Subcutaneous abdominal adipose tissue (tissue), 5 donors: ENCODE measurements around the gene OR2T29.
"Not testable (repeated sequence)": the region's sequence is repeated elsewhere in the genome, so short reads cannot be mapped to it uniquely, and the experiment has no call there.

Source experiments
- H3K27ac ChIP-seq: one replicate; pipeline ENCODE4 v1.7.0; 2013; ENCODE audit warnings: low read depth, mild to moderate bottlenecking, inconsistent platforms, low read length, moderate library complexity
- H3K27me3 ChIP-seq, 5 donors: one replicate each; pipeline ENCODE4 v1.7.0; 2013; ENCODE audit warnings: low read length in 5 of 5, inconsistent platforms in 1 of 5; ENCODE audit not compliant: control insufficient read depth in 5 of 5, insufficient read depth in 4 of 5
- H3K36me3 ChIP-seq, 5 donors: one replicate each; pipeline ENCODE4 v1.7.0; 2013; ENCODE audit warnings: low read length in 5 of 5; ENCODE audit not compliant: control insufficient read depth in 5 of 5, insufficient read depth in 5 of 5
- H3K4me1 ChIP-seq, 5 donors: one replicate each; pipeline ENCODE4 v1.7.0; 2013; ENCODE audit warnings: low read length in 5 of 5, mild to moderate bottlenecking in 3 of 5, moderate library complexity in 1 of 5; ENCODE audit not compliant: control insufficient read depth in 5 of 5, insufficient read depth in 5 of 5
- H3K4me3 ChIP-seq, 5 donors: one replicate each; pipeline ENCODE4 v1.7.0; 2013; ENCODE audit warnings: low read length in 5 of 5, low read depth in 1 of 5
- H3K9ac ChIP-seq, 5 donors: one replicate each; pipeline ENCODE4 v1.7.0; 2013; ENCODE audit warnings: low read length in 5 of 5, mild to moderate bottlenecking in 4 of 5, moderate library complexity in 3 of 5
- H3K9me3 ChIP-seq, 5 donors: one replicate each; pipeline ENCODE4 v1.7.0; 2013; ENCODE audit warnings: low read length in 5 of 5; ENCODE audit not compliant: control insufficient read depth in 5 of 5
- donor health status: healthy.
- donor health status: healthy.
- donor health status: healthy.
- donor health status: healthy.
- donor health status: healthy.

Gene OR2T29

GRCh38 chr1:248585266-248585665 is 22.7 kb upstream of the OR2T29 start:
- Histone ChIP-seq H3K4me1 (no peaks in the 10 kb centered on the region), H3K4me3 (no peak overlapping the region), H3K27ac (no peak overlapping the region), H3K9me3 (no peaks in the 10 kb centered on the region), H3K27me3 (no peaks in the 10 kb centered on the region), H3K9ac (no peak overlapping the region), H3K36me3 (no peaks in the 10 kb centered on the region)

GRCh38 chr1:248576260-248576980 is 13.8 kb upstream of the OR2T29 start:
- Histone ChIP-seq H3K36me3 (no peaks in the 10 kb centered on the region), H3K4me1 (no peaks in the 10 kb centered on the region), H3K27ac (no peak overlapping the region), H3K27me3 (no peaks in the 10 kb centered on the region), H3K9me3 (no peaks in the 10 kb centered on the region), H3K9ac (no peak overlapping the region), H3K4me3 (no peak overlapping the region)

GRCh38 chr1:248574657-248575056 is 12.1 kb upstream of the OR2T29 start, which contains the start of gene OR2T34:
TSS of gene OR2T34 (minus strand) at chr1:248574757. CDS start at chr1:248574757, 0 bp downstream.
- not testable (repeated sequence) for H3K36me3 ChIP-seq, H3K27me3 ChIP-seq, H3K9ac ChIP-seq, H3K4me1 ChIP-seq, H3K4me3 ChIP-seq, H3K9me3 ChIP-seq, H3K27ac ChIP-seq

GRCh38 chr1:248573856-248574255 is 11.3 kb upstream of the OR2T29 start:
- H3K9ac ChIP-seq, H3K4me1 ChIP-seq, H3K9me3 ChIP-seq, H3K4me3 ChIP-seq, H3K27me3 ChIP-seq, H3K27ac ChIP-seq, H3K36me3 ChIP-seq: not testable (repeated sequence)

- not testable (repeated sequence) for H3K4me3 ChIP-seq, H3K27me3 ChIP-seq, H3K9me3 ChIP-seq, H3K36me3 ChIP-seq, H3K4me1 ChIP-seq, H3K9ac ChIP-seq, H3K27ac ChIP-seq
Measured at GRCh38 chr1:248572049-248572448, 9.5 kb upstream of the OR2T29 start.

- H3K4me1 ChIP-seq, H3K4me3 ChIP-seq, H3K27me3 ChIP-seq, H3K27ac ChIP-seq, H3K36me3 ChIP-seq, H3K9ac ChIP-seq, H3K9me3 ChIP-seq: not testable (repeated sequence)
Measured at GRCh38 chr1:248570811-248571210, 8.2 kb upstream of the OR2T29 start.

GRCh38 chr1:248569049-248569448 is 6.5 kb upstream of the OR2T29 start:
- not testable (repeated sequence) for H3K4me3 ChIP-seq, H3K9ac ChIP-seq, H3K27ac ChIP-seq, H3K4me1 ChIP-seq, H3K36me3 ChIP-seq, H3K9me3 ChIP-seq, H3K27me3 ChIP-seq

GRCh38 chr1:248565530-248566373 is 3.2 kb upstream of the OR2T29 start:
- H3K9ac ChIP-seq, H3K27me3 ChIP-seq, H3K4me3 ChIP-seq, H3K9me3 ChIP-seq, H3K4me1 ChIP-seq, H3K36me3 ChIP-seq, H3K27ac ChIP-seq: not testable (repeated sequence)

GRCh38 chr1:248551027-248551426 is 11.5 kb downstream of the OR2T29 start:
- H3K27ac ChIP-seq, H3K9ac ChIP-seq, H3K4me1 ChIP-seq, H3K9me3 ChIP-seq, H3K27me3 ChIP-seq, H3K36me3 ChIP-seq, H3K4me3 ChIP-seq: not testable (repeated sequence)

GRCh38 chr1:248547383-248547782 is 15.2 kb downstream of the OR2T29 start:
- not testable (repeated sequence) for H3K9me3 ChIP-seq, H3K4me1 ChIP-seq, H3K36me3 ChIP-seq, H3K4me3 ChIP-seq, H3K9ac ChIP-seq, H3K27ac ChIP-seq, H3K27me3 ChIP-seq
